A673 (cell line): Measurements from ENCODE around the gene FIS1.

Experiments
- CTCF ChIP-seq: fragments of 300-800, 200-600 bp; sonication (generic); conservative IDR thresholded peaks from 2 replicates; pipeline ENCODE4 v1.5.1; 2017; ENCODE audit warnings: low read depth, mild to moderate bottlenecking, antibody characterized with exemption, low read length, moderate library complexity, mixed read lengths
- EZH2 ChIP-seq: fragments of 200-600 bp; sonication (generic); IDR thresholded peaks from 2 replicates; pipeline ENCODE4 v1.6.1; 2017; ENCODE audit warnings: borderline replicate concordance, low read depth, mild to moderate bottlenecking, mixed read lengths, antibody characterized with exemption, low read length; ENCODE audit not compliant: poor library complexity, severe bottlenecking

GRCh38 chr7:101265622-101266516 lies 21.0 kb upstream of the FIS1 start:
- TF ChIP-seq CTCF (no peak), EZH2 (no peak)
